Mucosa of rectum (tissue), 2 donors: Measurements from ENCODE around the gene PEPD.

Experiments used
- H3K27ac ChIP-seq, 2 donors: one replicate each; pipeline ENCODE4 v1.7.0; 2013; ENCODE audit warnings: inconsistent platforms in 2 of 2, low read depth in 2 of 2, low read length in 2 of 2
- H3K27me3 ChIP-seq, 2 donors: one replicate each; pipeline ENCODE4 v1.7.0; 2013; ENCODE audit warnings: low read length in 2 of 2; ENCODE audit not compliant: control insufficient read depth in 2 of 2, insufficient read depth in 2 of 2
- H3K36me3 ChIP-seq, 2 donors: one replicate each; pipeline ENCODE4 v1.7.0; 2013; ENCODE audit warnings: low read length in 2 of 2; ENCODE audit not compliant: control insufficient read depth in 2 of 2, insufficient read depth in 2 of 2
- H3K4me1 ChIP-seq, 2 donors: one replicate each; pipeline ENCODE4 v1.7.0; 2013; ENCODE audit warnings: low read length in 2 of 2, mild to moderate bottlenecking in 1 of 2; ENCODE audit not compliant: control insufficient read depth in 2 of 2, insufficient read depth in 2 of 2
- H3K4me3 ChIP-seq, 2 donors: one replicate each; pipeline ENCODE4 v1.7.0; 2013; ENCODE audit warnings: low read length in 2 of 2
- H3K9ac ChIP-seq, 2 donors: one replicate each; pipeline ENCODE4 v1.7.0; 2013; ENCODE audit warnings: low read length in 2 of 2, low read depth in 1 of 2, mild to moderate bottlenecking in 1 of 2
- H3K9me3 ChIP-seq, 2 donors: one replicate each; pipeline ENCODE4 v1.7.0; 2013; ENCODE audit warnings: low read length in 2 of 2; ENCODE audit not compliant: control insufficient read depth in 2 of 2
- donor health status: healthy.
- donor health status: Normal muscosa, but diverticular disease.

Gene PEPD

GRCh38 chr19:33375156-33375836 lies 146.3 kb downstream of the PEPD start:
- H3K36me3 ChIP-seq: peaks cover 7 to 10% of the 10 kb centered on the region in 2 donors
- no peaks in the 10 kb centered on the region for H3K9me3 ChIP-seq
- H3K4me1 ChIP-seq: peaks cover 26 to 39% of the 10 kb centered on the region in 2 donors
- peak overlapping the region; percentile 74 to 93 for H3K9ac ChIP-seq
- H3K27me3 ChIP-seq: no peaks in the 10 kb centered on the region
- H3K4me3 ChIP-seq: peak overlapping the region; percentile 22 to 90
- H3K27ac ChIP-seq: peak overlapping the region; percentile 98

- peaks cover 26 to 39% of the 10 kb centered on the region in 2 donors for H3K4me1 ChIP-seq
Measured at GRCh38 chr19:33374236-33374714, 147.3 kb downstream of the PEPD start.

GRCh38 chr19:33373453-33374235 lies 147.9 kb downstream of the PEPD start, which contains the start of gene CEBPG:
Gene CEBPG, plus strand, starts transcription at chr19:33373709. Its CDS starts 5,531 bp downstream, at chr19:33379240.
- no peaks in the 10 kb centered on the region for H3K27me3 ChIP-seq
- H3K9ac ChIP-seq: peak within 1 kb of the TSS; percentile 76 to 93
- H3K27ac ChIP-seq: peak within 1 kb of the TSS; percentile 98
- H3K9me3 ChIP-seq: no peaks in the 10 kb centered on the region
- H3K4me3 ChIP-seq: peak within 1 kb of the TSS; percentile 90 to 95
- H3K36me3 ChIP-seq: no peaks in the 10 kb centered on the region
- peaks cover 26 to 39% of the 10 kb centered on the region in 2 donors for H3K4me1 ChIP-seq

More at GRCh38 chr19:33374236-33374714, 147.3 kb downstream of the PEPD start:
- no peaks in the 10 kb centered on the region for H3K9me3 ChIP-seq
- peaks cover 3 to 4% of the 10 kb centered on the region in 2 donors for H3K36me3 ChIP-seq
- H3K27me3 ChIP-seq: no peaks in the 10 kb centered on the region
- peak overlapping the region; percentile 90 to 95 for H3K4me3 ChIP-seq
- peak overlapping the region; percentile 74 to 93 for H3K9ac ChIP-seq
- peak overlapping the region; percentile 98 for H3K27ac ChIP-seq

- Histone ChIP-seq H3K9ac (no peak overlapping the region), H3K9me3 (no peaks in the 10 kb centered on the region), H3K27ac (no peak overlapping the region), H3K4me1 (peaks cover 23 to 40% of the 10 kb centered on the region in 2 donors), H3K4me3 (no peak overlapping the region), H3K27me3 (no peaks in the 10 kb centered on the region), H3K36me3 (no peaks in the 10 kb centered on the region)
Measured at GRCh38 chr19:33370783-33371182, 150.8 kb downstream of the PEPD start.

- H3K27me3 ChIP-seq: no peaks in the 10 kb centered on the region
- no peak overlapping the region for H3K9ac ChIP-seq
- H3K4me3 ChIP-seq: no peak overlapping the region
- no peak overlapping the region for H3K27ac ChIP-seq
- H3K4me1 ChIP-seq: peaks cover 12 to 34% of the 10 kb centered on the region in 2 donors
- no peaks in the 10 kb centered on the region for H3K36me3 ChIP-seq
- no peaks in the 10 kb centered on the region for H3K9me3 ChIP-seq
Measured at GRCh38 chr19:33368074-33368864, 153.3 kb downstream of the PEPD start.

- Histone ChIP-seq H3K4me1 (peaks cover 9 to 31% of the 10 kb centered on the region in 2 donors), H3K27ac (peak overlapping the region; percentile 88 to 92), H3K27me3 (no peaks in the 10 kb centered on the region), H3K9me3 (no peaks in the 10 kb centered on the region), H3K9ac (peak overlapping the region in 1 of 2 donors; percentile 31), H3K36me3 (no peaks in the 10 kb centered on the region), H3K4me3 (peak overlapping the region; percentile 40 to 59)
Measured at GRCh38 chr19:33366897-33367296, 154.7 kb downstream of the PEPD start.

GRCh38 chr19:33366127-33366526 lies 155.5 kb downstream of the PEPD start:
- Histone ChIP-seq H3K4me1 (peaks cover 9 to 27% of the 10 kb centered on the region in 2 donors), H3K27ac (peak overlapping the region; percentile 88 to 92), H3K36me3 (no peaks in the 10 kb centered on the region), H3K27me3 (no peaks in the 10 kb centered on the region), H3K9me3 (no peaks in the 10 kb centered on the region), H3K9ac (peak overlapping the region in 1 of 2 donors; percentile 14), H3K4me3 (peak overlapping the region; percentile 50 to 67)

GRCh38 chr19:33365691-33366090 lies 155.9 kb downstream of the PEPD start:
- no peaks in the 10 kb centered on the region for H3K27me3 ChIP-seq
- H3K4me1 ChIP-seq: peaks cover 9 to 27% of the 10 kb centered on the region in 2 donors
- peak overlapping the region in 1 of 2 donors; percentile 14 for H3K9ac ChIP-seq
- peak overlapping the region; percentile 50 to 67 for H3K4me3 ChIP-seq
- H3K27ac ChIP-seq: peak overlapping the region; percentile 88 to 92
- no peaks in the 10 kb centered on the region for H3K9me3 ChIP-seq
- no peaks in the 10 kb centered on the region for H3K36me3 ChIP-seq

GRCh38 chr19:33363476-33363875 lies 158.1 kb downstream of the PEPD start:
- Histone ChIP-seq H3K4me3 (no peak overlapping the region), H3K27me3 (no peaks in the 10 kb centered on the region), H3K27ac (no peak overlapping the region), H3K36me3 (no peaks in the 10 kb centered on the region), H3K9me3 (no peaks in the 10 kb centered on the region), H3K9ac (no peak overlapping the region), H3K4me1 (peaks cover 9 to 27% of the 10 kb centered on the region in 2 donors)
